WERI-Rb-1 (cell line): ENCODE results near the gene ZMYND10.

Experiments used
- DNase-seq: peaks from one replicate; pipeline ENCODE4 v3.0.0-alpha.2; 2020
- H3K27ac ChIP-seq: fragments of 250-450 bp; sonication (Bioruptor Pico); 2 replicates; pipeline ENCODE4 v1.5.1; 2020; ENCODE audit warnings: mild to moderate bottlenecking, moderate library complexity
- H3K27me3 ChIP-seq: fragments of 250-450 bp; sonication (Bioruptor Pico); 2 replicates; pipeline ENCODE4 v1.5.1; 2021; ENCODE audit warnings: mild to moderate bottlenecking, low read depth, moderate library complexity; ENCODE audit not compliant: insufficient read depth, severe bottlenecking
- H3K36me3 ChIP-seq: fragments of 250-450 bp; sonication (Bioruptor Pico); 2 replicates; pipeline ENCODE4 v1.5.1; 2020; ENCODE audit warnings: mild to moderate bottlenecking, moderate library complexity
- H3K4me3 ChIP-seq: 2 replicates; pipeline ENCODE4 v1.5.1; 2011; ENCODE audit warnings: low read depth, mild to moderate bottlenecking, control low read depth, low read length
- H3K9me3 ChIP-seq: fragments of 250-450 bp; sonication (Bioruptor Pico); 2 replicates; pipeline ENCODE4 v1.5.1; 2021; ENCODE audit warnings: mild to moderate bottlenecking, moderate library complexity; ENCODE audit not compliant: severe bottlenecking
- CTCF ChIP-seq: IDR thresholded peaks from 2 replicates; pipeline ENCODE4 v1.5.1; 2011; ENCODE audit warnings: low read depth, mild to moderate bottlenecking, control low read depth, inconsistent platforms, low read length

Gene ZMYND10

GRCh38 chr3:50319181-50319893 lies 26.2 kb downstream of the ZMYND10 start:
- H3K27me3 ChIP-seq = no peaks in the 10 kb centered on the region
- DNase-seq = no peak
- H3K9me3 ChIP-seq = no peaks in the 10 kb centered on the region
- H3K4me3 ChIP-seq = no peak overlapping the region
- peaks cover 41% of the 10 kb centered on the region for H3K36me3 ChIP-seq
- no peak for TF ChIP-seq CTCF
- H3K27ac ChIP-seq = no peak overlapping the region

- H3K36me3 ChIP-seq = peaks cover 40% of the 10 kb centered on the region
- TF ChIP-seq CTCF = no peak
- H3K9me3 ChIP-seq = no peaks in the 10 kb centered on the region
- no peaks in the 10 kb centered on the region for H3K27me3 ChIP-seq
- H3K27ac ChIP-seq = no peak overlapping the region
- H3K4me3 ChIP-seq = no peak overlapping the region
- DNase-seq = no peak
These were observed 26.9 kb downstream of the ZMYND10 start for GRCh38 chr3:50318615-50319014.

GRCh38 chr3:50318163-50318562 lies 27.4 kb downstream of the ZMYND10 start:
- Histone ChIP-seq H3K9me3 (no peaks in the 10 kb centered on the region), H3K27me3 (no peaks in the 10 kb centered on the region), H3K36me3 (peaks cover 37% of the 10 kb centered on the region), H3K4me3 (no peak overlapping the region), H3K27ac (no peak overlapping the region)
- no peak for DNase-seq
- no peak for TF ChIP-seq CTCF

DNA sequence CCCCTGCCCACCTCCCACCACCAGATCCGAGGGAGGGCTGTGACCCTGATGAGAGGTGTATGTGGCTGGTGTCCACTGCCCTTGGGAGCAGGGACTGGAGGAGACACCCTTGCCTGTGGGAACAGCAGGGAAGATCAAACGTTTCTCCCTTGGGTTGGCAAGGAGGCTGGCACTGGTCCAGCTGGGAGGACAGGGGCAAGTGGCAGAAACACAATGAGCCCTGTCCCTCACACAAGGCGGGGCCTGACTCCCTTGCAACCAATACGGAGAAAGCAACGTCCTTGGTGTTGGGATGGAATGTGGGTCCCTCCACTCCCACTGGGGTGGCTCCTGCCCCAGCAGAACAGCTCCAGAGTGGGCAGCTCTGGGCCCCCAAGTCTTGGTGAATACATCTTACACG lies 28.2 kb downstream of the ZMYND10 start:
- no peak for TF ChIP-seq CTCF
- no peak overlapping the region for H3K4me3 ChIP-seq
- H3K9me3 ChIP-seq = no peaks in the 10 kb centered on the region
- no peaks in the 10 kb centered on the region for H3K27me3 ChIP-seq
- no peak overlapping the region for H3K27ac ChIP-seq
- H3K36me3 ChIP-seq = peaks cover 37% of the 10 kb centered on the region
- no peak for DNase-seq

GRCh38 chr3:50316657-50317242 lies 28.8 kb downstream of the ZMYND10 start:
- TF ChIP-seq CTCF = no peak
- H3K9me3 ChIP-seq = no peaks in the 10 kb centered on the region
- no peak overlapping the region for H3K4me3 ChIP-seq
- peaks cover 37% of the 10 kb centered on the region for H3K36me3 ChIP-seq
- no peak overlapping the region for H3K27ac ChIP-seq
- DNase-seq = no peak
- H3K27me3 ChIP-seq = no peaks in the 10 kb centered on the region
